Activated T-cell treated with anti-CD3 and anti-CD28 coated beads for 24 hours (primary cell): Measurements from ENCODE around the gene FAR1.
"Not testable (repeated sequence)": the region's sequence is repeated elsewhere in the genome, so short reads cannot be mapped to it uniquely, and the experiment has no call there.

Source experiments
- DNase-seq: peaks from one replicate; pipeline ENCODE4 v3.0.0-alpha.2; 2020; ENCODE audit warnings: low read depth

FAR1 gene, protein sequence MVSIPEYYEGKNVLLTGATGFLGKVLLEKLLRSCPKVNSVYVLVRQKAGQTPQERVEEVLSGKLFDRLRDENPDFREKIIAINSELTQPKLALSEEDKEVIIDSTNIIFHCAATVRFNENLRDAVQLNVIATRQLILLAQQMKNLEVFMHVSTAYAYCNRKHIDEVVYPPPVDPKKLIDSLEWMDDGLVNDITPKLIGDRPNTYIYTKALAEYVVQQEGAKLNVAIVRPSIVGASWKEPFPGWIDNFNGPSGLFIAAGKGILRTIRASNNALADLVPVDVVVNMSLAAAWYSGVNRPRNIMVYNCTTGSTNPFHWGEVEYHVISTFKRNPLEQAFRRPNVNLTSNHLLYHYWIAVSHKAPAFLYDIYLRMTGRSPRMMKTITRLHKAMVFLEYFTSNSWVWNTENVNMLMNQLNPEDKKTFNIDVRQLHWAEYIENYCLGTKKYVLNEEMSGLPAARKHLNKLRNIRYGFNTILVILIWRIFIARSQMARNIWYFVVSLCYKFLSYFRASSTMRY

DNA sequence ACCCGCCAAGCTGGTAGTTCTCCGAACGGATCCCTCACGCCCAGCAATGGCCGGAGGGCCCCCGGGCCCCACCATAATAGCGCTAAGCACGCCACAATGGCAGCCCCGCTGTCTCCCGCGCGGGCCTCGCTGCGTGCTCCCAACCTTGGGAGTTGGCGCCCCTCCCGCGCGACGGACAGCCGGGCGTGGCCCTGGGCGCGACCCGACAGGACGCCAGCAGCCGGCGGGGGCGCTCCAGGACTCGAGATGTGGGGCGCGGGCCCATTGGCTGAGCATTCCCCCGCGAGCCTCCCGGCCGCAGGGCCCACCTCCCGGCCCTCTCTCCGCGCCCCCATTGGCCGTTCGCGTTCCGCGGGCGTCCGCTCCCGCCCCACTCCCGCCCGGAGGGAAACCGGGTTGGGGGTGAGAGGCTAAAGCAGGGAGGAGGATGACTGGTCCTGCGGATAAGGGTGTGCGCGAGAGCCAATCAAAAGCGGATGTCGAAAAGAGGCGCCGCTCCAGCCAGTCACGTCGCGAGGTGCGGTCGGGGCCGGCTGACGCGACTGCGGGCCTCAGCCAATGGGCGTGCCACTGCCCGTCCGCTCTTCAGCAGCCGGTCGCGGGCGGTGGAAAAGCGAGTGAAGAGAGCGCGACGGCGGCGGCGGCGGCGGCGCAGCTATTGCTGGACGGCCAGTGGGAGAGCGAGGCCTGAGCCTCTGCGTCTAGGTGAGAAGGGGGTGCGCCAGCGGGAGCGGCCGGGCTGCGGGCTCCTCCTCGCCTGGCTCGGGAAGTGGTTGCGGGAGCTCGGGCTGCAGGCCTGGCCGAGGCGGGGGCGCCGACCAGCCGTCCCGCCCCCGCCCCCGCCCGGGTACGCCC, at the start of gene FAR1:
Gene FAR1, plus strand, starts transcription at position 567 of the 855 bp plus-strand sequence. CDS start 26,098 bp downstream, outside the sequence.
- peak; percentile 97 for DNase-seq

DNA sequence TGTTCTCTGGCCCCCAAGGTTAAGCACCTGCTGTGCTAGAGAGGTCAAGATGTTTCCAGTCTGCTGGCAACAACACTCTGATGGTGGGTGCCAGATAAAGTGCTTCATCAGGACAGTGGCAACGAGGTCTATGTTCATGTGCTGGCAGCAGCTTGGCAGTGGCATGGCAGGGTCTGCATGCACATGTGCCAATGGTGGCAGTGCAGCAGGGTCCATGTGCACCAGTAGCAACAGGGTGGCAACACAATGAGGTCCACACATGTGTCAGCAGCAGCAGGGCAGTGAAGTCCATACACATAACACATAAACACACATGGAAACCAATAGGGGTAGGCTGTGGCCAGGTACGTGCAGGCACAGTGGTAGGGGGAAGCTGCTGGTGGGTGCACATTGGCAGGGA, 48.4 kb upstream of the FAR1 start:
- DNase-seq, result no peak

DNA sequence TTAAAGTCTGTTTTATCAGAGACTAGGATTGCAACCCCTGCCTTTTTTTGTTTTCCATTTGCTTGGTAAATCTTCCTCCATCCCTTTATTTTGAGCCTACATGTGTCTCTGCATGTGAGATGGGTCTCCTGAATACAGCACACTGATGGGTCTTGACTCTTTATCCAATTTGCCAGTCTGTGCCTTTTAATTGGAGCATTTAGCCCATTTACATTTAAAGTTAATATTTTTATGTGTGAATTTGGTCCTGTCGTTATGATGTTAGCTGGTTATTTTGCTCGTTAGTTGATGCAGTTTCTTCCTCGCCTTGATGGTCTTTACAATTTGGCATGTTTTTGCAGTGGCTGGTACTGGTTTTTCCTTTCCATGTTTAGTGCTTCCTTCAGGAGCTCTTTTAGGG, 41.6 kb upstream of the FAR1 start:
- not testable (repeated sequence) for DNase-seq

DNA sequence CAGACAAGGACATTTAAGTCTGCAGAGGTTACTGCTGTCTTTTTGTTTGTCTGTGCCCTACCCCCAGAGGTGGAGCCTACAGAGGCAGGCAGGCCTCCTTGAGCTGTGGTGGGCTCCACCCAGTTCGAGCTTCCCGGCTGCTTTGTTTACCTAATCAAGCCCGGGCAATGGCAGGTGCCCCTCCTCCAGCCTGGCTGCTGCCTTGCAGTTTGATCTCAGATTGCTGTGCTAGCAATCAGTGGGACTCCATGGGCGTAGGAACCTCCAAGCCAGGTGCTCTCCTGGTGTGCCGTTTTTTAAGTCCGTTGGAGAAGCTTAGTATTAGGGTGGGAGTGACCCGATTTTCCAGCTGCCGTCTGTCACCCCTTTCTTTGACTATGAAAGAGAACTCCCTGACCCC, 39.8 kb upstream of the FAR1 start:
- DNase-seq, result not testable (repeated sequence)

DNA sequence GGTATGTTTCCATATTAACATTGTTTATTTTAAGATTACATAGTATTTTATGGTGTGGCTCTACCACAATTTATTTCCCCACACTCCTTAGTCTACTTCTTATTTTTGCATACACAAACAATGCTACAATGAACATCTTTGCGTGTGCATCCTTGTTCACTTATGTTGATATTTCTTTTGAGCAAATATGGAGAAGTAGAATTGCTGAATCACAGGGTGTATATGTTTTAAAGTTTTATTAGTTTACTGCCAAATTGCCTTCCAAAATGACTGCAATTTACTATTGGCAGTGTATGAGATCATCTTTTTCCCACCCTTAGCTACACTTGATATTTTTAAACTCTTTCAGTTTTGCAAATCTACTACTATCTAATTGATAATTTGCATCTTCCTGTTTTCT, 38.7 kb upstream of the FAR1 start:
- DNase-seq, result no peak

DNA sequence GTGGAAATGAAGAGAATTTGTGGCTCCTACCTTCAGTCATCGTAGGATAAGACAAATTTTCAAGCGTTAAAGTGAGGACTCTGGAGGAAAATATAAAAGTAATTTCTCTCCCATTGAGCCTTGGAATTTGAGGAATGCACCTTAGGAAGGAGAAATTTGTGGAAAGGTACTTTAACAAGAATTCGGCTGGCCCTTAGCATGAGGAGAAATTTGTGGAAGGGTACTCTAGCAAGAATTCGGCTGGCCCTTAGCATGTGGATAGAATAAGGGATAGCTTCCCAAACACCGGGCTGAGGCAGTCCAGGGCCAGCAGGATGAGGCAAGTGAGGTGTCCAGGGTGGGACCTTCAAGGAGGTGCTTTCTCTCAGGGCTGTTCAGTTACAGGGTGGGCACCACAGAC, 33.2 kb upstream of the FAR1 start:
- no peak for DNase-seq

DNA sequence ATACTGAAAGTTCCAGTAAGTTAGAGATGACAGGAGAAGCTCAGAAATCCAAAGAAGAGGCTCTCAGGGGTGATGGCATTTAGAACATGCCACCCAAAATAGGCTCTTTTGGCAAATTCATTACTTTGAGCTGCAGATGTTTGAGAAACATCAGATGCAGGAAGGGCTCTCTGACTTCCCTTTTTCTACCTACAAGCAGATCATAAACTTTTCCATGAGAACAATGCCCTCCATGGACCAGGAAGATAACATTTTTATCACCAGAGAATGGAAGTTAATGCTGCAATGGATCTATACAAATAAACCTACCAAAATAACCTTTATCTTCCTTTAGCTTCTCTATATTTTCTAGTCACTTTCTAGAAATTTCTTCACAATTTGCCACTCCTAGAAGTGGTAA, 32.7 kb upstream of the FAR1 start:
- no peak for DNase-seq

DNA sequence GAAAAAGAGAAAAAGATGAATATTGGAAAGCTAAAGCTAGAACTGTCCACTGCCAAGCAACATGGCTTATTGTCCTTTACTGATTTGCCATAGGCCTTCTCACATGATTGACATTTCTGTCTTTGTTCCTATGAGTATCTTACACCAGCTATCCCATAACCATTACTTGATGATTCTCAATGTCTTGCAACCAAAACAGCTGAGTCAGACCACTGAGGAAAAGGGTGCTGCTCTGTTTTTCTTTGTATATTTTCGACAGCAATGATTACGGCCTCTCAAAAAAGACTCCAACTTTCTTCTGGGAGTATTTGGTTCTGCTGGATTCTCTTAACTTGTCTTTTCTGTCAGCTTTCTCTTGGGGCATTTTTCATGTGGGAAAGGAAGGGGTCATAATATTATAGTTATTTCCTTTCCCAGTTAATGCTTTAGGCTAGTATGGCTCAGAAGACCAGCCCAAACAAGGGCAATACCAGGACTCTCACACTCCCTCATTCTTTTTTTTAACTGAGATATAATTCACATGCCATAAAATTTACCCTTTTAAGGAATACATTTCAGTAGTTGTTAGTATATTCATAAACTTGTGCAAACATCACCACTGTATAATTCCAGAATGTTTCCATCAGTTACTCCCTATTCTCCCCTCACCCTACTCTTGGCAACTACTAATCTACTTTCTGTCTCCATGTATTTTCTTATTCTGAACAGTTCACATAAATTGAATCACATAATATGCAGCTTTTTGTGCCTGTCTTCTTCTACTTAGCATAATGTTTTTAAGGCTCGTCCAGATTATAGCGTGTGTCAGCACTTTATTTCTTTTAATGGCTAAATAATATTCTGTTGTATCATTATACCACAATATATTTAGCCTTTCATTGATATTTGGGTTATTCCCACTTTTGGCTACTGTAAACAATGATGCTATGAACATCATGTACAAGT, 31.1 kb upstream of the FAR1 start:
- no peak for DNase-seq

DNA sequence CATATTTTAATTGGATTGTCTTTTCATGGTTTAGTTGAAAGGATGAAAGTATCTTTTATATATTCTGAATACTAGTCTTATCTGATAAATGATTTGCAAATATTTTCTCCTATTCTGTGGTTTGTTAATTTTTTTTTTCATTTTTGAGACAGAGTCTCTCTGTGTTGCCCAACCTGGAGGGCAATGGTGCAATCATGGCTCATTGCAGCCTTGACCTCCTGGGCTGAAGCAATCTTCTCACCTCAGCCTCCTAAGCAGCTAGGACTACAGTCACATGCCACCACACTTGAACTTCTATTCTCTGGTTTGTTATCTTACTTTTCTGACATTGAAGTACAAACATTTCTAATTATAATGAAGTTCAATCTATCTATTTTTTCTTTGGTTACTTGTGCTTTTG, 30.0 kb upstream of the FAR1 start:
- DNase-seq, result no peak

DNA sequence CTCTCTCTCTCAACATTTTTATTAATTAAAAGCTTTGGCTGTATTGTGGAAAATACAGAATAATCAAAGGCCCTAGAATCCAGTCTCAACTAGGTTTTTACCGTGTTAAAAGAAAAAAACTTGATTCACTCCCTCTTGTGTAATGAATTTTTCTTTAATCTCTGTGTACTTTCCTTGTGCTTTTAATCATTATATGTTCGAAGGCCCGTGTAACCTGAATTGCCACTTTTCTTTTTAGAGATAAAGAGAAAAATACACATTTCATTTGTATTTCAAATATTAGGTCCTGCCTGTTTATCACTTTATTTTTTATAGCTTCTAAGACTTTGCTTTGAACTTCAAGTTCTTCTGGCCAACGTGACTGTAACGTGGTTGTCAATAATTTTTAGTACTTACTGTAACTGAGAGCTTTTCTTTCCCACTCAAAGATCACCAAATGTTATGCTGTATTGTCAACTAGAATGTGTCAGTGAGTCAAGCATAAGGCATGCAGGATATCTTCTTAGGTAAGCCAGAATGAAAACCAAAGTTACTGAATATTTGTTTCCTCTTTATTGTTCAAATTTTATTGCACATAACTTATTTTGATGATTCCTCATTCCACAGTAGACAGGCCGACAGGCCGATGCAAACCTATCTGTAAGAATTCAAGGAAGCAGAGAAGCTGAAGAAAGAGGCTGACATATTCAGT, 23.3 kb upstream of the FAR1 start:
- no peak for DNase-seq

DNA sequence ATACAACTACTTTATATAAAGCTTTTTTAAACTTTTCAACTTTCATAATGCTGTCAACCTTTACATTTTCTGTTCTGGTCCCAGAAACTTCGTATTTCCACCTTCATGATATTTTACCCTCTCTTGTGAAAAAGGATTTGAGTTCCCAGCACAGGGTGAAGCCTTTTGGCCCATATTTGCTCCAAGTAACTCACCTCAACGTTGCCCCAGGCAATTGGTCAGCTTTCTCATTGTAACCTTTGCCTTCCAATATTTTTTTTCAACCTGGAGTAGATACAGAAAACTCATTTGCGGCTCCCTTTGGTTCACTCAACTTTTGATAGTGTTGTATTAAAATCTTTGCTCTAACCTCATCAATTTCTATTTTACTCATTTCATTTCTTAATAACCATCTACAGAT, 21.1 kb upstream of the FAR1 start:
- DNase-seq, result no peak

DNA sequence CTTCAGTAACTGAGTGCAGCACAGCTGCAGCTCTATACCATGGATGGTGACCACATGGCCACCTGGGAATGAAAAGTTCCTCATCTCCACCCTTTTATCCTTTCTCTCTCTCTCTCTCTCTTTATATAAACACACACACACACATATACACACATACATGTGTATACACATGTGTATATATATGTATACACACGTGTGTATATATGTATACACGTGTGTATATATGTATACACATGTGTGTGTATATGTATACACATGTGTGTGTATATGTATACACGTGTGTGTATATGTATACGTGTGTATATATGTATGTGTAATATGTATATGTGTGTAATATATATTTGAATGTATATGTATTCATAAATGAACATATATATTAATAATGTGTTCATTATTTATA, 18.8 kb upstream of the FAR1 start:
- no peak for DNase-seq

DNA sequence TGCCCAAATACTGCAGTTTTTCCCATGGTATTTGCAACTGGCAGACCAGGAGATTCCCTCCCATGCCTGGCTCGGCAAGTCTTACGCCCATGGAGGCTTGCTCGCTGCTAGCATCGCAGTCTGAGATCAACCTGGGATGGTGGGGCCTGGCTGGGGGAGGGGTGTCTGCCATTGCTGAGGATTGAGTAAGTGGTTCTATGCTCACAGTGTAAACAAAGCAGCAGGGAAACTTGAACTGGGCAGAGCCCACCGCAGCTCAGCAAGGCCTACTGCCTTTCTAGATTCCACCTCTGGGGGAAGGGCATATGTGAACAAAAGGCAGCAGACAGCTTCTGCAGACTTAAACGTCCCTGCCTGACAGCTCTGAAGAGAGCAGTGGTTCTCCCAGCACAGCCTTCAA, 17.0 kb upstream of the FAR1 start:
- not testable (repeated sequence) for DNase-seq

DNA sequence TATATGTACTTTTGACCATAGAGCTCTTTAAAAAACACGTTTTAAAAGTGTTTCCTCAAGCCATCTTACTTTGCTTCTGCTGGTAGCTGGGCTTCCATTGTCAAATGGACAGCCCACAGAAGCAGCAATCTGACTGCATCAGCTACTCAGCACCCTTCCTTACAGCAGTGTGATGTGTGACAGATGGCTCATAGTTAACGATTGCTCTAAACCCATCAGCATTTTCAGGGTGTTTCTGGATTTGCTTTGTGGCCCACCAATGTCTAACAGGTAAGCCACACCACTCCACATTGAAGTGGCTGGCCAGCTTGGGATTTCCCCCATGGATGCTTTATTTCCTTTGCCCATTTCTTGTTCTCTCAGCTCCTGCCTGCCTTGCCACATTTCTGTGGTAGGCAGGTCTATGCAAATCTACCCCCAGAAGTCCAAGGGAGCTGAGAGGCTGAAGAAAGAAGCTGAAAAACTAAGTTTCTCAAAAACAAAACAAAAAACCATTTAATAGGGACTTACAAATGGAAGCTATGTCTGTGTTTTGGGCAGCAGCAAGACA, 7.3 kb upstream of the FAR1 start:
- DNase-seq, result no peak

DNA sequence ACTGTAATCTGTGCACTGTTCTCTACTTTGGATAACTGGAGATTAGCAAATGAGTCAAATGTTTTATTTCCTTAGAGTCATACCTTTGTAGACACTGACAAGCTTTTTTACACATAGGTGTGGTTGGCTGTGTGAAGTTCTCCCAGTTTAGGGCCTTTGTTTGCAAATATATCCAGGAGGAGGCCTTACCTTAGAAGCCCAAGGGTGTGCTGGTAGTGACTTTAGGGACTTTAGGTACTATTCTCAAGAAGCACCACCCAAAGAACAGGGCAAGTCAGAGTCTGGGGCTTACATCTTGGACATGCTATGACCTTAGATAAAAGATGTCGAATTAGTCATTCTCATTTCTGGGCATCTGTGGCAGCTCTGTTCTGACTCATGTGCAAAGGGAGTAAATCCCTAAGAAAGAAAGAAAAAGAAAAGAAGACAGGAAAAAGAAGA, 4.8 kb upstream of the FAR1 start:
- no peak for DNase-seq

DNA sequence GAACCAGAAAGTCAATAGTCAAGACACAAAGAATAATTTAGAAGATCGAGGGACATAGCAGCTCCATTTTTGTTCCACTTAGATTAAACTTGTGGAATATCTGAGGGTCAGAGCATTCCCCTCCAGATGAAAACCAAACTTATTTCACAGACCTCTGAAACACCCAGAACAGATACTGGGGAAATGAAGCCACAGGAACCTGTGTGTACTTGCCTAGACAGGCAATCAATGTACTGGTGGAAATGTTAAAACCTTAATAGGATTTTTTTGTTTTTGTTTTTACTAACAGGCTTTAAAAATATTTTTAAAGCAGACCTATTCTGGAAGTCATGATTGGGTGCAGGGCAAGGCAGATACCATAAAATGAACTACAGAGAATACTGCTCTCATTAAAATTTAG, 4.1 kb upstream of the FAR1 start:
- DNase-seq, result no peak

DNA sequence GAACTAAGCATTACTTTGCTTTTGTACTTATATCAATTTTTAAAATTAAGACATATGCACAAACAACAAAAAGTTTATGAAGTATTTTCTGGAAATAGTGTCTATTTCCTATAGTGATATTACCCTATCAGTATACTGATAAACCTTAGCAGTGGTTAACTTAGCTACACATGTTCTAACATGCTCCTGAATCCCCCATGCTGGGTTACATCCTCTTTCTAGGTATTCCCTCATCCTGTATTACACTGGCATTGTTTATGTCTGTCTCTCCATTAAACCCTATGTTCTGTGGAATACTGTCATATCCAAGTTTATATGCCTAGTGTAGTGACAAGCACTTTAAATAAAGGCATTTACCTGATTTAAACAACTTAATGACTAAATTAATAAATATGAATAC, 1.8 kb upstream of the FAR1 start:
- DNase-seq, result no peak

DNA sequence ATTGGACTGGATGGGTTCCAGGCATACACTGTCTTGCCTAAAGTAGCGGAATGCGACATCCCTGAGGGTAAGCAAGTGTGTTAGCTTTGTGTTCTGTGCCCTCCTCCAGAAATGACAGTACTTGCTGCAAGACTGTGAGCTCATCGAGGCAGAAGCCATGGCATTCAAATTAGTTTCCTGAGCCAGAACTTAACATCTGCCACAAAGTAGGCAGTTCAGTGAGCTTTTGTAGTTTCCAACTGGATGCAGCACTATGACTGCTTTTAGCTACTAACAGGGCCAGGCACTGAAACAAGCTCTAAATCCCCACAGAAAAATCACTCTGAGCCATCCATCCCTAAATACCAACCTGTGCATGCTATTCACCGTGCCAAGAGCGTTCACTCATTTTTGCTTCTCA, 1.2 kb upstream of the FAR1 start:
- no peak for DNase-seq

DNA sequence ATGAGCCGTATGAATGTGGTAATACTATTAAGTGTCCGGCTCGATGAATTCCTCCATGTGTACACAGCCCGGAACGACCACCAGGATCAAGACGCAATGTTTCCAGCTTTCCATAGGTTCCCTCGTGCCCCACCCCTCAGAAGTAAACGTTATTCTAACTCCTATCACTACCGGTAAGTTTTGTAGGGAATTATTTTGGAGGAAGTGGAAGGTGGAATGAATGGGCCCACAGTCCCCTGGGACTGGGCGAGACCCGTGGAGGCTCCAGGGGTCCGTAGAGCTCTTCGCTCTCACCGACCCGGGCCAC, 720 bp upstream of the FAR1 start:
- DNase-seq, result no peak

DNA sequence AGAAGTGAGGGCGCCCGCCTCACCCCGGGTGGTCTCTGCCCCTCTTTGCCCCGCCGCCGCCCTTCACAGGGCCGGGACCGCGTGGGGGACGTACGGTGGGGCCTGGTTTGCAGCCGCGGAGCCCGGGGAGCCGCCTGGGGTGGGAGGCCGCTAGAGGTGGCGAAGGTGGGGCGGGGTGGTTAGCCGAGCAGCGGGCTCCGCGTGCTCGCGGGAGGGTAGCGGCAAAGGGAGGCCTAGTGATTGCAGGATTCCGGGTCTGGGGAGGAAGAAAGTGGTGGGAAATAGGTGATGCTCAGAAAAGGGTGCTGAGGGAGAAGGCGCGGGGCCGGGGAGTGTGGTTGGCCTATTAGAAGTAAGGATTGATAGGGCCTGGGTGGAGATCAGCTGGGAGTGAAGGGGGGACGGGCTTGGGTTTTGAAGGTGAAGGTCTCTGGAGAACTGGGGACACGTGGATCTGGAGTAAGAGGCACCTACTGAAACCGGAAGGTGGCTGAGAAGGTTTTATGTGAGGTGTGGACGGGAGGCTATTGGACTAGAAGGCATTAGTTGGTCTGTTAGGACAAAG, 571 bp downstream of the FAR1 start:
- peak; percentile 28 for DNase-seq
